Measurements from ENCODE around the gene PPIE.

GRCh38 chr1:39689635-39690034, 49.0 kb upstream of the PPIE start:
- TF ChIP-seq, protein P1, sequence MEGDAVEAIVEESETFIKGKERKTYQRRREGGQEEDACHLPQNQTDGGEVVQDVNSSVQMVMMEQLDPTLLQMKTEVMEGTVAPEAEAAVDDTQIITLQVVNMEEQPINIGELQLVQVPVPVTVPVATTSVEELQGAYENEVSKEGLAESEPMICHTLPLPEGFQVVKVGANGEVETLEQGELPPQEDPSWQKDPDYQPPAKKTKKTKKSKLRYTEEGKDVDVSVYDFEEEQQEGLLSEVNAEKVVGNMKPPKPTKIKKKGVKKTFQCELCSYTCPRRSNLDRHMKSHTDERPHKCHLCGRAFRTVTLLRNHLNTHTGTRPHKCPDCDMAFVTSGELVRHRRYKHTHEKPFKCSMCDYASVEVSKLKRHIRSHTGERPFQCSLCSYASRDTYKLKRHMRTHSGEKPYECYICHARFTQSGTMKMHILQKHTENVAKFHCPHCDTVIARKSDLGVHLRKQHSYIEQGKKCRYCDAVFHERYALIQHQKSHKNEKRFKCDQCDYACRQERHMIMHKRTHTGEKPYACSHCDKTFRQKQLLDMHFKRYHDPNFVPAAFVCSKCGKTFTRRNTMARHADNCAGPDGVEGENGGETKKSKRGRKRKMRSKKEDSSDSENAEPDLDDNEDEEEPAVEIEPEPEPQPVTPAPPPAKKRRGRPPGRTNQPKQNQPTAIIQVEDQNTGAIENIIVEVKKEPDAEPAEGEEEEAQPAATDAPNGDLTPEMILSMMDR (IDR thresholded peaks at IDR 0.05), result no peak
- TF ChIP-seq ZFX (IDR thresholded peaks at IDR 0.05; ENCODE audit: borderline replicate concordance), result no peak

Data from 22Rv1 (cell line).